Right atrium auricular region (tissue), 2 donors: ENCODE measurements around the gene NDUFB4. TPM values are rescaled to one million over a fixed set of nuclear protein-coding genes. Genes with fewer than 3 reads are reported as not detected.
"Not testable (repeated sequence)": the region's sequence is repeated elsewhere in the genome, so short reads cannot be mapped to it uniquely, and the experiment has no call there.

Experiments
- DNase-seq: peaks from one replicate; pipeline ENCODE4 v3.0.0-alpha.2; 2019; ENCODE audit warnings: low spot score
- H3K27ac ChIP-seq, 2 donors: fragments of 200-600 bp; sonication (generic); 1 replicate in 1 of 2; 2 replicates in 1 of 2; pipeline ENCODE4 v1.5.1; 2016 to 2019
- H3K27me3 ChIP-seq, 2 donors: fragments of 200-600 bp; sonication (generic); one replicate each; pipeline versions ENCODE4 v1.5.1 to v1.6.0; 2017 to 2019
- H3K36me3 ChIP-seq: fragments of 200-600 bp; sonication (generic); one replicate; pipeline ENCODE4 v1.5.1; 2016
- H3K4me1 ChIP-seq, 2 donors: fragments of 200-600 bp; sonication (generic); one replicate each; pipeline versions ENCODE4 v1.5.1 to v1.6.0; 2017 to 2019
- H3K4me3 ChIP-seq, 2 donors: fragments of 200-600 bp; sonication (generic); 1 replicate in 1 of 2; 2 replicates in 1 of 2; pipeline ENCODE4 v1.5.1; 2017 to 2019; ENCODE audit warnings: mild to moderate bottlenecking in 1 of 2, moderate library complexity in 1 of 2
- H3K9me3 ChIP-seq, 2 donors: fragments of 200-600 bp; sonication (generic); one replicate each; pipeline ENCODE4 v1.5.1; 2019
- total RNA-seq, 2 donors: library from RNA; depleted of rRNA; stranded (reverse); fragments of >200 nt; gene quantifications; one replicate each; pipeline ENCODE4 v1.1.0, GENCODE V29; 2016
- TF ChIP-seq, protein P1 (sequence below), 2 donors: fragments of 200-600 bp; sonication (generic); IDR thresholded peaks; one replicate each; pipeline ENCODE4 v1.5.1; 2019; ENCODE audit warnings: antibody characterized with exemption in 2 of 2

NDUFB4 gene
- total RNA-seq, 2 donors from 2014 or later, result 244 to 274 TPM

DNA sequence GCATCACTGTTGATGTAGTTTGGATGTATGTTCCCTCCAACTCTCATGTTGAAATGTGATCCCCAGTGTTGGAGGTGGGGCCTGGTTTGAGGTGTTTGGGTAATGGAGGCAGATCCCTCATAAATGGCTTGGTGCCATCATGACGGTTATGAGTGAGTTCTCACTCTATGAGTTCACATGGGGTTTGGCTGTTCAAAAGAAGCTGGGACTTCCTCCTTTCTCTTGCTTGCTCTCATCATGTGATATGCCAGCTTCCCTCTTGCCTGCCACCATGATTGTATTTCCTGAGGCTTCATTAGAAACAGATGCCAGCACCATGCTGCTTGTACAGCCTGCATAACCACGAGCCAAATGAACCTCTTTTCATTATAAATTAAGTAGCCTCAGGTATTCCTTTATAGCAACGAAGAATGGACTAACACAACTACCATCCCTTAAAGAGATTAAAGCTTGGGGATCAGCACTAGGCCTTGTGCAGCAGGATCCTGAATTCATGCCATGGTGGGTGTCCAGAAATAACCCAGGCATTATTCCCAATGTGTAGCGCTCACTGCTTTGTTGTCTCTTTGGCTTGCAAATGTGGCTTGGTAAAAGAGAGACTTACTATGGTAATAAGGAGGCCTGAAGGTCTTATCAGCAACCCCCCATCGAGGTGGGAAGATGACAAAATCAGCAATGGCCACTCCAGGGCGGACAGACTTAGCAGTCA is 41.9 kb downstream of the NDUFB4 start:
- H3K4me3 ChIP-seq, result no peak overlapping the region
- H3K4me1 ChIP-seq, result no peaks in the 10 kb centered on the region
- H3K27me3 ChIP-seq, result no peaks in the 10 kb centered on the region
- no peak for DNase-seq
- TF ChIP-seq, protein P1, sequence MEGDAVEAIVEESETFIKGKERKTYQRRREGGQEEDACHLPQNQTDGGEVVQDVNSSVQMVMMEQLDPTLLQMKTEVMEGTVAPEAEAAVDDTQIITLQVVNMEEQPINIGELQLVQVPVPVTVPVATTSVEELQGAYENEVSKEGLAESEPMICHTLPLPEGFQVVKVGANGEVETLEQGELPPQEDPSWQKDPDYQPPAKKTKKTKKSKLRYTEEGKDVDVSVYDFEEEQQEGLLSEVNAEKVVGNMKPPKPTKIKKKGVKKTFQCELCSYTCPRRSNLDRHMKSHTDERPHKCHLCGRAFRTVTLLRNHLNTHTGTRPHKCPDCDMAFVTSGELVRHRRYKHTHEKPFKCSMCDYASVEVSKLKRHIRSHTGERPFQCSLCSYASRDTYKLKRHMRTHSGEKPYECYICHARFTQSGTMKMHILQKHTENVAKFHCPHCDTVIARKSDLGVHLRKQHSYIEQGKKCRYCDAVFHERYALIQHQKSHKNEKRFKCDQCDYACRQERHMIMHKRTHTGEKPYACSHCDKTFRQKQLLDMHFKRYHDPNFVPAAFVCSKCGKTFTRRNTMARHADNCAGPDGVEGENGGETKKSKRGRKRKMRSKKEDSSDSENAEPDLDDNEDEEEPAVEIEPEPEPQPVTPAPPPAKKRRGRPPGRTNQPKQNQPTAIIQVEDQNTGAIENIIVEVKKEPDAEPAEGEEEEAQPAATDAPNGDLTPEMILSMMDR (IDR thresholded peaks at IDR 0.05), result no peak
- no peaks in the 10 kb centered on the region for H3K36me3 ChIP-seq
- H3K9me3 ChIP-seq, result no peaks in the 10 kb centered on the region
- no peak overlapping the region for H3K27ac ChIP-seq

GRCh38 chr3:120638820-120639219 is 42.7 kb downstream of the NDUFB4 start:
- H3K9me3 ChIP-seq, result not testable (repeated sequence)

DNA sequence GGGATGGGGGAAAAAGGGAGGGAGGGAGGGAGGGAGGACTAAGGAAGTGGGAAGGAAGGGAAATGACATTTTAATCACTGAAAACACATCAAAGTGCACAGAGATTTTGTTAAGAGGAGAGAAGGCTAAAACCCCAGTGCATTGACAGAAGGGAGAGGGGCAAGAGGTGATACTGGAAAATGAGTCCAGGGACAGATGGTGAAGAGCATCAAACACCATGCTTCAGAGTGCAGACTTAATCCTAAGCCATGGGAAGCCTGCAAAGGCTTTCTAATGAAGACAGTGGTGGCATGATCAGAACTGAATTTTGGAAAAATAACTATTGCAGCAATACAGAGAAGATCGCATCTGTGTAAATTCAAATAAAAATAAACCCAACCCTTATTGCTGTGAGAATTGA is 44.1 kb downstream of the NDUFB4 start:
- no peak overlapping the region for H3K27ac ChIP-seq
- TF ChIP-seq, protein P1 (IDR thresholded peaks at IDR 0.05), result no peak
- no peaks in the 10 kb centered on the region for H3K9me3 ChIP-seq
- no peaks in the 10 kb centered on the region for H3K36me3 ChIP-seq
- H3K4me1 ChIP-seq, result no peaks in the 10 kb centered on the region
- no peak for DNase-seq
- no peaks in the 10 kb centered on the region for H3K27me3 ChIP-seq
- H3K4me3 ChIP-seq, result no peak overlapping the region

More at GRCh38 chr3:120638820-120639219, 42.7 kb downstream of the NDUFB4 start:
- not testable (repeated sequence) for DNase-seq, H3K27ac ChIP-seq, H3K36me3 ChIP-seq, H3K27me3 ChIP-seq, H3K4me3 ChIP-seq, H3K4me1 ChIP-seq

GRCh38 chr3:120641696-120642246 is 45.6 kb downstream of the NDUFB4 start:
- Histone ChIP-seq H3K4me1 (no peaks in the 10 kb centered on the region), H3K4me3 (no peak overlapping the region), H3K9me3 (no peaks in the 10 kb centered on the region), H3K27me3 (no peaks in the 10 kb centered on the region), H3K36me3 (no peaks in the 10 kb centered on the region), H3K27ac (no peak overlapping the region)
- TF ChIP-seq, protein P1 (IDR thresholded peaks at IDR 0.05), result no peak
- no peak for DNase-seq

GRCh38 chr3:120642368-120642948 is 46.3 kb downstream of the NDUFB4 start:
- H3K27me3 ChIP-seq, result no peaks in the 10 kb centered on the region
- H3K9me3 ChIP-seq, result no peaks in the 10 kb centered on the region
- no peak overlapping the region for H3K27ac ChIP-seq
- TF ChIP-seq, protein P1 (IDR thresholded peaks at IDR 0.05), result no peak
- no peaks in the 10 kb centered on the region for H3K4me1 ChIP-seq
- H3K4me3 ChIP-seq, result no peak overlapping the region
- DNase-seq, result no peak
- no peaks in the 10 kb centered on the region for H3K36me3 ChIP-seq

DNA sequence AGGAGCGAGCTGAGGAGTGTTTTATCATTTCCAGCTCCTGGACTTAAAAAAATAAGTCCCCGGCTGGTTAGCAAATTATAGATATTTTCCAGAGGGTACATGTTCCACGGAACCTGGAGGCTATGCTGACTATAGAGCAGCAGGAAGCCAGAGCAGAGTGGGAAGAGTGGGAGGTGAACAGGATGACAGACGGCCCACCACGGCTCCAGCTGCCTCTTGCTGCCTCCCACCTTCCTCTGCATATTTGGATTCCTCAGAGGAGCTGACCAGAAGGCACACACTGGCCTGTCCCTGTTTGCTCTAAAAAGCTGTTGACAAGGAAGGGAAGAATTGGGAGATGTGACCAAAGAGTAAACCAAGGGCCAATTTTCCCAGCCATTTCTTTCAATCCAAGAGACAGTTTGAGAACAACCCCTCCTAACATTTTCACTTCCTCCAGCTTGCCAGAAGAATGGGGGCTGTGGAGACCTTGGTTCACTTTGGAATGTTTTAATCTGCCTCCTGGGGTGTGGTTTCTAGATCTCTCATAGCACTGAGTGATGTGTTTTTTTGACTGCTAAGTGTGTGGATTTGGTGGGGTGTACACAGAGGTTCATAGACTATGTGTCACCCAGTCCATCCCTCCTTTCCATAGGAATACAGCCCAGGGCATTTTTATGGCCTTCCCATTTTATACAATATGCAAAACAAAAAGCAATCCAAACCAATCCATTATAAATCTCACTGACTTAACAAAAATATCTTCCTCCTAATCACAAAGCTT is 49.1 kb downstream of the NDUFB4 start:
- no peaks in the 10 kb centered on the region for H3K9me3 ChIP-seq
- DNase-seq, result no peak
- TF ChIP-seq, protein P1 (IDR thresholded peaks at IDR 0.05), result no peak
- no peak overlapping the region for H3K4me3 ChIP-seq
- no peaks in the 10 kb centered on the region for H3K4me1 ChIP-seq
- no peak overlapping the region for H3K27ac ChIP-seq
- no peaks in the 10 kb centered on the region for H3K27me3 ChIP-seq
- no peaks in the 10 kb centered on the region for H3K36me3 ChIP-seq
